Kidney epithelial cell (primary cell): ENCODE measurements around the gene GARIN6. TPM values are rescaled to one million over a fixed set of nuclear protein-coding genes. Genes with fewer than 3 reads are reported as not detected.

Source experiments
- DNase-seq: peaks from one replicate; pipeline ENCODE4 v3.0.0-alpha.2; 2010; ENCODE audit warnings: low read depth
- H3K27me3 ChIP-seq: 2 replicates; pipeline ENCODE4 v1.6.0; 2011; ENCODE audit warnings: low read length; ENCODE audit not compliant: control insufficient read depth, insufficient read depth
- H3K36me3 ChIP-seq: 2 replicates; pipeline ENCODE4 v1.5.1; 2011; ENCODE audit warnings: low read length; ENCODE audit not compliant: control insufficient read depth, insufficient read depth
- H3K4me3 ChIP-seq: 2 replicates; pipeline ENCODE4 v1.5.1; 2011; ENCODE audit warnings: low read depth, mild to moderate bottlenecking, control low read depth, low read length
- total RNA-seq: library from RNA; depleted of rRNA; stranded (reverse); fragments of >200 nt; gene quantifications from 2 replicates; pipeline ENCODE4 v1.2.3, GENCODE V29; 2015
- TF ChIP-seq, protein P1 (sequence below): IDR thresholded peaks from 2 replicates; pipeline ENCODE4 v1.5.1; 2011; ENCODE audit warnings: mild to moderate bottlenecking, moderate library complexity, low read length, control low read depth, inconsistent platforms; ENCODE audit not compliant: insufficient read depth, poor library complexity, severe bottlenecking

Gene GARIN6
- total RNA-seq, 1 donor from 2014 or later = not detected

GRCh38 chr12:99695050-99695449, 47.5 kb downstream of the GARIN6 start:
- H3K4me3 ChIP-seq = no peak overlapping the region
- TF ChIP-seq, protein P1, sequence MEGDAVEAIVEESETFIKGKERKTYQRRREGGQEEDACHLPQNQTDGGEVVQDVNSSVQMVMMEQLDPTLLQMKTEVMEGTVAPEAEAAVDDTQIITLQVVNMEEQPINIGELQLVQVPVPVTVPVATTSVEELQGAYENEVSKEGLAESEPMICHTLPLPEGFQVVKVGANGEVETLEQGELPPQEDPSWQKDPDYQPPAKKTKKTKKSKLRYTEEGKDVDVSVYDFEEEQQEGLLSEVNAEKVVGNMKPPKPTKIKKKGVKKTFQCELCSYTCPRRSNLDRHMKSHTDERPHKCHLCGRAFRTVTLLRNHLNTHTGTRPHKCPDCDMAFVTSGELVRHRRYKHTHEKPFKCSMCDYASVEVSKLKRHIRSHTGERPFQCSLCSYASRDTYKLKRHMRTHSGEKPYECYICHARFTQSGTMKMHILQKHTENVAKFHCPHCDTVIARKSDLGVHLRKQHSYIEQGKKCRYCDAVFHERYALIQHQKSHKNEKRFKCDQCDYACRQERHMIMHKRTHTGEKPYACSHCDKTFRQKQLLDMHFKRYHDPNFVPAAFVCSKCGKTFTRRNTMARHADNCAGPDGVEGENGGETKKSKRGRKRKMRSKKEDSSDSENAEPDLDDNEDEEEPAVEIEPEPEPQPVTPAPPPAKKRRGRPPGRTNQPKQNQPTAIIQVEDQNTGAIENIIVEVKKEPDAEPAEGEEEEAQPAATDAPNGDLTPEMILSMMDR = no peak
- DNase-seq = no peak
- no peaks in the 10 kb centered on the region for H3K36me3 ChIP-seq
- H3K27me3 ChIP-seq = no peaks in the 10 kb centered on the region
